Measurements from ENCODE around the gene NLE1. TPM values are rescaled to one million over a fixed set of nuclear protein-coding genes. Genes with fewer than 3 reads are reported as not detected.

The NLE1 gene
- total RNA-seq, 1 donor from 2014 or later = 12.4 TPM

- no peaks in the 10 kb centered on the region for H3K9me3 Mint-ChIP-seq
- no peak overlapping the region for H2AFZ ChIP-seq (replicated peaks)
Measured at GRCh38 chr17:35170968-35171771, 29.1 kb upstream of the NLE1 start.

GRCh38 chr17:35169835-35170363 lies 27.8 kb upstream of the NLE1 start:
- no peaks in the 10 kb centered on the region for H3K9me3 Mint-ChIP-seq
- TF ChIP-seq EZH2phosphoT487 (IDR thresholded peaks at IDR 0.05) = no peak
- TF ChIP-seq EZH2 (IDR thresholded peaks at IDR 0.05) = no peak
- no peak for TF ChIP-seq CTCF (IDR thresholded peaks at IDR 0.05)
- Histone ChIP-seq H3K79me2 (ENCODE audit: low read depth) (no peaks in the 10 kb centered on the region), H3K4me2 (no peak overlapping the region), H3K36me3 (no peaks in the 10 kb centered on the region), H3K4me3 (no peak overlapping the region), H4K20me1 (ENCODE audit: low read depth) (no peaks in the 10 kb centered on the region), H3F3A (ENCODE audit: low read depth) (no peaks in the 10 kb centered on the region), H3K27ac (no peak overlapping the region), H2AFZ (replicated peaks) (no peak overlapping the region), H3K9me3 (ENCODE audit: low read depth) (no peaks in the 10 kb centered on the region), H3K9ac (no peak overlapping the region), H3K27me3 (no peaks in the 10 kb centered on the region), H3K4me1 (no peaks in the 10 kb centered on the region)
- no peaks in the 10 kb centered on the region for H3K36me3 Mint-ChIP-seq
- no peaks in the 10 kb centered on the region for H3K4me1 Mint-ChIP-seq
- no peak for DNase-seq (ENCODE audit: low spot score)
- no peak overlapping the region for H3K4me3 Mint-ChIP-seq
- H3K27me3 Mint-ChIP-seq (ENCODE audit: insufficient read depth, low read depth) = no peaks in the 10 kb centered on the region
- no peak overlapping the region for H3K27ac Mint-ChIP-seq

More at GRCh38 chr17:35170968-35171771, 29.1 kb upstream of the NLE1 start:
- H3K4me2 ChIP-seq = no peak overlapping the region
- no peaks in the 10 kb centered on the region for H3K4me1 Mint-ChIP-seq
- no peaks in the 10 kb centered on the region for H3K36me3 ChIP-seq
- H3K4me1 ChIP-seq = no peaks in the 10 kb centered on the region
- no peaks in the 10 kb centered on the region for H3K79me2 ChIP-seq (ENCODE audit: low read depth)
- H3F3A ChIP-seq (ENCODE audit: low read depth) = no peaks in the 10 kb centered on the region
- no peak overlapping the region for H3K9ac ChIP-seq
- no peak overlapping the region for H3K4me3 Mint-ChIP-seq
- no peak for TF ChIP-seq EZH2phosphoT487 (IDR thresholded peaks at IDR 0.05)
- peak; percentile 15 for TF ChIP-seq CTCF (IDR thresholded peaks at IDR 0.05)
- TF ChIP-seq EZH2 (IDR thresholded peaks at IDR 0.05) = no peak
- no peaks in the 10 kb centered on the region for H3K27me3 ChIP-seq
- no peak overlapping the region for H3K27ac Mint-ChIP-seq
- H4K20me1 ChIP-seq (ENCODE audit: low read depth) = no peaks in the 10 kb centered on the region
- H3K36me3 Mint-ChIP-seq = no peaks in the 10 kb centered on the region
- DNase-seq (ENCODE audit: low spot score) = no peak
- no peaks in the 10 kb centered on the region for H3K9me3 ChIP-seq (ENCODE audit: low read depth)
- H3K27me3 Mint-ChIP-seq (ENCODE audit: insufficient read depth, low read depth) = peaks cover 4% of the 10 kb centered on the region
- no peak overlapping the region for H3K27ac ChIP-seq
- no peak overlapping the region for H3K4me3 ChIP-seq

DNA sequence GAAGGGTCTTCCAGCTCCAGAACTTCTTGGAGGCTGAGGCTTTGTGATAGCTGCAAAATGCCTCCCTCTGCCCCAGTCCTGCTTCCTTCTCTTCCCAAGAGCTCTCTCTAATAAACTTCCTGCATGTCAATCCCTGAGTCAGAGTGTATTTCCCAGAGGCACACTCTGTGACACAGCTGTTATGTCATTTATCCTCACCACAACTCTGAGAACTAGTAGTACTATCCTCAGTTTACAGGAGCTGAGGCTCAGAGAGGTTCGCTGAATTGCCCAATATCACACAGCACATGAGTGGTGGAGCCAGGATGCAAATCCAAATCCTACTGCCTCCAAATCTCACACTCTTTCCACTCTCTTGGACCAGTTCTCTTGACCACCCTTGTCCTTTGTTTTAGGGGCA lies 25.6 kb upstream of the NLE1 start:
- no peak for TF ChIP-seq EZH2phosphoT487 (IDR thresholded peaks at IDR 0.05)
- TF ChIP-seq CTCF (IDR thresholded peaks at IDR 0.05) = no peak
- TF ChIP-seq EZH2 (IDR thresholded peaks at IDR 0.05) = no peak
- H3K9ac ChIP-seq = no peak overlapping the region
- no peaks in the 10 kb centered on the region for H3K4me1 ChIP-seq
- H3K4me3 ChIP-seq = no peak overlapping the region
- no peak for DNase-seq (ENCODE audit: low spot score)
- no peaks in the 10 kb centered on the region for H3K4me1 Mint-ChIP-seq
- H3K36me3 Mint-ChIP-seq = no peaks in the 10 kb centered on the region
- no peak overlapping the region for H3K27ac ChIP-seq
- no peak overlapping the region for H3K4me3 Mint-ChIP-seq
- no peak overlapping the region for H3K27ac Mint-ChIP-seq
- no peaks in the 10 kb centered on the region for H3K36me3 ChIP-seq
- H4K20me1 ChIP-seq (ENCODE audit: low read depth) = no peaks in the 10 kb centered on the region
- no peaks in the 10 kb centered on the region for H3K9me3 ChIP-seq (ENCODE audit: low read depth)
- H3K27me3 Mint-ChIP-seq (ENCODE audit: insufficient read depth, low read depth) = peaks cover 1% of the 10 kb centered on the region
- no peak overlapping the region for H2AFZ ChIP-seq (replicated peaks)
- H3F3A ChIP-seq (ENCODE audit: low read depth) = no peaks in the 10 kb centered on the region
- no peaks in the 10 kb centered on the region for H3K9me3 Mint-ChIP-seq
- no peak overlapping the region for H3K4me2 ChIP-seq
- no peaks in the 10 kb centered on the region for H3K27me3 ChIP-seq
- no peaks in the 10 kb centered on the region for H3K79me2 ChIP-seq (ENCODE audit: low read depth)
